IMR-90 (cell line): ENCODE measurements around the gene HDDC3. TPM values are rescaled to one million over a fixed set of nuclear protein-coding genes. Genes with fewer than 3 reads are reported as not detected.

Source experiments
- ATAC-seq: fragments of 200-7000 bp; cut with Tn5 transposase; 2 replicates; pipeline ENCODE4 v1.9.1; 2020; ENCODE audit warnings: low read depth, mild to moderate bottlenecking, moderate library complexity
- BruUV-seq: library from RNA; stranded (reverse); fragments of 400-500 nt; replicated peaks from 2 replicates; lab custom pipeline; 2021; lab: Mats Ljungman, UMichigan
- CTCF ChIA-PET: fragments of 300-600 bp; formaldehyde crosslinking; extraction: SDS; loops from one replicate; lab custom pipeline; 2021; ENCODE audit warnings: antibody characterized with exemption; lab: Yijun Ruan, JAX
- POLR2A ChIA-PET: fragments of 300-600 bp; sonication (Branson Sonifier 250); formaldehyde crosslinking; loops from one replicate; lab custom pipeline; 2022; ENCODE audit warnings: antibody characterized with exemption; ENCODE audit not compliant: unreplicated experiment; lab: Charles Lee
- DNase-seq: peaks from one replicate; pipeline ENCODE4 v3.0.0; 2013
- H2AFZ ChIP-seq: replicated peaks from 2 replicates; pipeline ENCODE3; 2013; ENCODE audit warnings: low read length, mild to moderate bottlenecking; ENCODE audit not compliant: poor library complexity
- H2AK5ac ChIP-seq: 2 replicates; pipeline ENCODE4 v1.6.1; 2013; ENCODE audit warnings: low read depth, low read length, inconsistent platforms
- H2AK9ac ChIP-seq: replicated peaks from 2 replicates; pipeline ENCODE3; 2013; ENCODE audit warnings: mild to moderate bottlenecking, low read depth, low read length, moderate library complexity; ENCODE audit not compliant: poor library complexity
- H2BK120ac ChIP-seq: 2 replicates; pipeline ENCODE4 v1.6.1; 2013; ENCODE audit warnings: low read depth, low read length, inconsistent platforms
- H2BK15ac ChIP-seq: 3 replicates; pipeline ENCODE4 v1.6.1; 2013; ENCODE audit warnings: low read depth, low read length, inconsistent platforms
- H2BK20ac ChIP-seq: 2 replicates; pipeline ENCODE4 v1.6.1; 2013; ENCODE audit warnings: low read depth, mild to moderate bottlenecking, inconsistent platforms, low read length, moderate library complexity
- H2BK5ac ChIP-seq: 2 replicates; pipeline ENCODE4 v1.6.1; 2013; ENCODE audit warnings: mild to moderate bottlenecking, low read depth, low read length, inconsistent platforms; ENCODE audit not compliant: poor library complexity, severe bottlenecking
- H3K14ac ChIP-seq: replicated peaks from 2 replicates; pipeline ENCODE4 v1.6.1; 2013; ENCODE audit warnings: low read depth, low read length, inconsistent platforms
- H3K18ac ChIP-seq: 2 replicates; pipeline ENCODE4 v1.6.1; 2013; ENCODE audit warnings: low read depth, low read length, control low read depth
- H3K23ac ChIP-seq: 2 replicates; pipeline ENCODE4 v1.6.1; 2013; ENCODE audit warnings: low read depth, low read length, inconsistent platforms
- H3K27ac ChIP-seq: 2 replicates; pipeline ENCODE4 v1.5.1; 2013; ENCODE audit warnings: mild to moderate bottlenecking, control low read depth, low read length; ENCODE audit not compliant: insufficient read depth
- H3K27me3 ChIP-seq: 2 replicates; pipeline ENCODE4 v1.6.1; 2013; ENCODE audit warnings: low read length; ENCODE audit not compliant: control insufficient read depth, insufficient read depth
- H3K36me3 ChIP-seq: 2 replicates; pipeline ENCODE4 v1.6.1; 2013; ENCODE audit warnings: low read length, mixed read lengths; ENCODE audit not compliant: control insufficient read depth, insufficient read depth
- H3K4ac ChIP-seq: 2 replicates; pipeline ENCODE4 v1.6.1; 2013; ENCODE audit warnings: low read depth, low read length, inconsistent platforms
- H3K4me1 ChIP-seq: 2 replicates; pipeline ENCODE4 v1.6.1; 2013; ENCODE audit warnings: low read length, mixed read lengths; ENCODE audit not compliant: control insufficient read depth, insufficient read depth
- H3K4me2 ChIP-seq: 2 replicates; pipeline ENCODE4 v1.6.1; 2013; ENCODE audit warnings: low read depth, mild to moderate bottlenecking, control low read depth, low read length, moderate library complexity
- H3K4me3 ChIP-seq: 2 replicates; pipeline ENCODE4 v1.5.1; 2013; ENCODE audit warnings: low read depth, mild to moderate bottlenecking, control low read depth, low read length, moderate library complexity; ENCODE audit not compliant: insufficient read depth
- H3K56ac ChIP-seq: 2 replicates; pipeline ENCODE4 v1.6.1; 2013; ENCODE audit warnings: low read length, inconsistent platforms; ENCODE audit not compliant: insufficient read depth; ENCODE audit errors: extremely low read depth
- H3K79me1 ChIP-seq, 2 experiments: 2 replicates each; pipeline ENCODE4 v1.6.1; 2013; ENCODE audit warnings: low read length in 2 of 2, inconsistent platforms in 1 of 2, low read depth in 1 of 2
- H3K9ac ChIP-seq: 2 replicates; pipeline ENCODE4 v1.6.1; 2013; ENCODE audit warnings: low read depth, low read length, control low read depth
- H3K9me1 ChIP-seq: 2 replicates; pipeline ENCODE4 v1.6.1; 2013; ENCODE audit warnings: low read length, inconsistent platforms; ENCODE audit not compliant: insufficient read depth
- H3K9me3 ChIP-seq: 2 replicates; pipeline ENCODE4 v1.6.1; 2013; ENCODE audit warnings: low read length; ENCODE audit not compliant: control insufficient read depth, insufficient read depth
- H4K20me1 ChIP-seq: 2 replicates; pipeline ENCODE4 v1.6.1; 2013; ENCODE audit warnings: low read length, inconsistent platforms; ENCODE audit not compliant: insufficient read depth
- H4K5ac ChIP-seq: 2 replicates; pipeline ENCODE4 v1.6.1; 2013; ENCODE audit warnings: mild to moderate bottlenecking, low read depth, low read length, control low read depth
- H4K8ac ChIP-seq, 2 experiments: 2 replicates each; pipeline ENCODE4 v1.6.1; 2013; ENCODE audit warnings: low read depth in 2 of 2, low read length in 2 of 2, control low read depth in 1 of 2, inconsistent platforms in 1 of 2
- H4K91ac ChIP-seq: 2 replicates; pipeline ENCODE4 v1.6.1; 2013; ENCODE audit warnings: low read depth, low read length, inconsistent platforms; ENCODE audit not compliant: insufficient read depth
- FOS ChIP-seq: fragments of 150-350 bp; IDR thresholded peaks from 2 replicates; pipeline ENCODE4 v1.6.1; 2016; ENCODE audit warnings: low read depth, low read length
- MAFK ChIP-seq: IDR thresholded peaks from 2 replicates; pipeline ENCODE4 v1.6.1; 2012; ENCODE audit warnings: low read depth, low read length, improper control_type of control experiment
- MAZ ChIP-seq: IDR thresholded peaks from 2 replicates; pipeline ENCODE4 v1.6.1; 2012; ENCODE audit warnings: low read depth, mild to moderate bottlenecking, low read length, improper control_type of control experiment, moderate library complexity, borderline replicate concordance
- NFE2L2 ChIP-seq: fragments of 150-350 bp; IDR thresholded peaks from 2 replicates; pipeline ENCODE4 v1.6.1; 2016; ENCODE audit warnings: low read depth, mild to moderate bottlenecking, low read length
- RFX5 ChIP-seq: IDR thresholded peaks from 2 replicates; pipeline ENCODE4 v1.8.0; 2012; ENCODE audit warnings: low read depth, mild to moderate bottlenecking, low read length, moderate library complexity
- SMC3 ChIP-seq: fragments of 150-350 bp; IDR thresholded peaks from 2 replicates; pipeline ENCODE4 v1.6.1; 2016; ENCODE audit warnings: low read depth, mild to moderate bottlenecking, antibody characterized with exemption, low read length, moderate library complexity
- WGBS, 2 experiments: methylation state at CpG; one replicate each; pipeline versions ENCODE4 v1.1.5 to v1.1.7; 2013; ENCODE audit warnings: missing lambda C conversion rate in 2 of 2; ENCODE audit not compliant: insufficient read length in 1 of 2; ENCODE audit errors: extremely low coverage in 2 of 2; 5-methylcytosine and 5-hydroxymethylcytosine counted together
- dilution Hi-C: fragments of 300-500 bp; cut with HindIII; formaldehyde crosslinking; loops from one replicate; pipeline ENCODE4 v1.14.3; 2018; ENCODE audit warnings: low sequenced_read_pairs; ENCODE audit not compliant: unreplicated experiment
- in situ Hi-C: fragments of 300-500 bp; cut with MboI; formaldehyde crosslinking; loops from 3 replicates; pipeline ENCODE4 v1.14.3; 2019; ENCODE audit warnings: low sequenced_read_pairs, inconsistent platforms, mixed read lengths
- intact Hi-C: fragments of 100-400 bp; cut with micrococcal nuclease; formaldehyde crosslinking; loops from 2 replicates; pipeline ENCODE4 v1.10.0; 2022
- polyA plus RNA-seq, 3 experiments: library from polyadenylated mRNA; depleted of rRNA; stranded (reverse); fragments of >200 nt; gene quantifications; 2 replicates each; pipeline ENCODE4 v1.2.3, GENCODE V29; 2012; ENCODE audit warnings: low replicate concordance in 1 of 3
- total RNA-seq: library from RNA; depleted of rRNA; stranded (reverse); fragments of >200 nt; gene quantifications from 2 replicates; pipeline ENCODE4 v1.2.3, GENCODE V29; 2012
- TF ChIP-seq, protein P1 (sequence below): fragments of 150-350 bp; IDR thresholded peaks from 2 replicates; pipeline ENCODE4 v1.6.1; 2016; ENCODE audit warnings: low read depth, mild to moderate bottlenecking, low read length, moderate library complexity, borderline replicate concordance
- TF ChIP-seq, protein P2 (sequence below): conservative IDR thresholded peaks from 2 replicates; pipeline ENCODE4 v1.5.1; 2012; ENCODE audit warnings: mild to moderate bottlenecking, low read depth, low read length, improper control_type of control experiment

Gene HDDC3
- total and polyA plus RNA-seq, 2 of the 4 experiments (the other 2 are of a cell fraction), result 7.9 to 10.7 TPM

DNA sequence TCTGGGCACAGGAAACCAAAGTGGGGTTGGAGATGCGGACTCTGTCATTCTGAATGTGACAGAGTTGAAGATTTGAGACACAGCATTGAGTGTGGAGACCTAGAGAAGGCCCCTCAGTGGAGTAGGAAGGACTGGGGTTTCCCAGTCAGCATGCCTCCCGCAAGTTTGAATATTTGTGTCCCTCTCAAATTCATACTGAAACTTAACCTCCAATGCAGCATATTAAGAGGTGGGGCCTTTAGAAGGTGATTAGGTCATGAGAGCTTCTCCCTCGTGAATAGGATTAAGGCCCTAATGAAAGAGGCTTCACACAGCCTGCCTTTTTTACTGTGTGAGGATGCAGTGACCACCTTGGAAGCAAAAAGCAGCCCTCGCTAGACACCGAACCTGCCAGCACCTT lies 8.0 kb downstream of the HDDC3 start:
- Histone ChIP-seq H3K27me3 (no peaks in the 10 kb centered on the region), H3K18ac (no peak overlapping the region), H3K9me1 (no peaks in the 10 kb centered on the region), H3K23ac (no peak overlapping the region), H3K4me3 (no peak overlapping the region), H3K4ac (no peak overlapping the region), H3K9ac (no peak overlapping the region), H3K79me1 (no peaks in the 10 kb centered on the region), H3K36me3 (peaks cover 10% of the 10 kb centered on the region), H2BK120ac (no peak overlapping the region), H4K5ac (no peak overlapping the region), H3K27ac (no peak overlapping the region), H2BK15ac (no peak overlapping the region), H2AK5ac (no peak overlapping the region), H4K8ac (no peak overlapping the region), H3K14ac (no peak overlapping the region), H3K4me2 (no peak overlapping the region), H2BK5ac (no peak overlapping the region), H4K91ac (no peak overlapping the region), H2AK9ac (no peak overlapping the region), H3K9me3 (no peaks in the 10 kb centered on the region), H2AFZ (no peak overlapping the region), H2BK20ac (no peak overlapping the region), H4K20me1 (no peaks in the 10 kb centered on the region), H3K4me1 (no peaks in the 10 kb centered on the region), H3K56ac (no peak overlapping the region)
- DNase-seq (no peak), ATAC-seq (no peak)
- BruUV-seq, result no TSS peak
- ChIA-PET CTCF (no interaction called here), POLR2A (no interaction called here)
- 100% methylated on average over 2 of the region's 5 CpGs; no CpG with 5 or more reads in 1 of the 2 experiments for WGBS, 2 experiments
- no peak for TF ChIP-seq FOS
- TF ChIP-seq NFE2L2, result no peak
- TF ChIP-seq, protein P1, sequence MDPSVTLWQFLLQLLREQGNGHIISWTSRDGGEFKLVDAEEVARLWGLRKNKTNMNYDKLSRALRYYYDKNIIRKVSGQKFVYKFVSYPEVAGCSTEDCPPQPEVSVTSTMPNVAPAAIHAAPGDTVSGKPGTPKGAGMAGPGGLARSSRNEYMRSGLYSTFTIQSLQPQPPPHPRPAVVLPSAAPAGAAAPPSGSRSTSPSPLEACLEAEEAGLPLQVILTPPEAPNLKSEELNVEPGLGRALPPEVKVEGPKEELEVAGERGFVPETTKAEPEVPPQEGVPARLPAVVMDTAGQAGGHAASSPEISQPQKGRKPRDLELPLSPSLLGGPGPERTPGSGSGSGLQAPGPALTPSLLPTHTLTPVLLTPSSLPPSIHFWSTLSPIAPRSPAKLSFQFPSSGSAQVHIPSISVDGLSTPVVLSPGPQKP, result no peak
- TF ChIP-seq, protein P2, sequence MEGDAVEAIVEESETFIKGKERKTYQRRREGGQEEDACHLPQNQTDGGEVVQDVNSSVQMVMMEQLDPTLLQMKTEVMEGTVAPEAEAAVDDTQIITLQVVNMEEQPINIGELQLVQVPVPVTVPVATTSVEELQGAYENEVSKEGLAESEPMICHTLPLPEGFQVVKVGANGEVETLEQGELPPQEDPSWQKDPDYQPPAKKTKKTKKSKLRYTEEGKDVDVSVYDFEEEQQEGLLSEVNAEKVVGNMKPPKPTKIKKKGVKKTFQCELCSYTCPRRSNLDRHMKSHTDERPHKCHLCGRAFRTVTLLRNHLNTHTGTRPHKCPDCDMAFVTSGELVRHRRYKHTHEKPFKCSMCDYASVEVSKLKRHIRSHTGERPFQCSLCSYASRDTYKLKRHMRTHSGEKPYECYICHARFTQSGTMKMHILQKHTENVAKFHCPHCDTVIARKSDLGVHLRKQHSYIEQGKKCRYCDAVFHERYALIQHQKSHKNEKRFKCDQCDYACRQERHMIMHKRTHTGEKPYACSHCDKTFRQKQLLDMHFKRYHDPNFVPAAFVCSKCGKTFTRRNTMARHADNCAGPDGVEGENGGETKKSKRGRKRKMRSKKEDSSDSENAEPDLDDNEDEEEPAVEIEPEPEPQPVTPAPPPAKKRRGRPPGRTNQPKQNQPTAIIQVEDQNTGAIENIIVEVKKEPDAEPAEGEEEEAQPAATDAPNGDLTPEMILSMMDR, result no peak
- no peak for TF ChIP-seq SMC3
- TF ChIP-seq MAFK, result no peak
- TF ChIP-seq MAZ, result no peak
- TF ChIP-seq RFX5, result no peak
- intact Hi-C loops (no loop called here), dilution Hi-C loops (no loop called here), in situ Hi-C loops (no loop called here)
